HepG2 (cell line): Measurements from ENCODE around the gene TRIM74. TPM values are rescaled to one million over a fixed set of nuclear protein-coding genes. Genes with fewer than 3 reads are reported as not detected.
"Not testable (repeated sequence)": the region's sequence is repeated elsewhere in the genome, so short reads cannot be mapped to it uniquely, and the experiment has no call there.

ENCODE experiments used
- ATAC-seq: fragments of 200-7000 bp; cut with Tn5 transposase; 3 replicates; pipeline ENCODE4 v1.9.1; 2020; ENCODE audit warnings: mild to moderate bottlenecking, moderate library complexity
- BruUV-seq: library from RNA; stranded (reverse); fragments of 400-500 nt; replicated peaks from 2 replicates; lab custom pipeline; 2021; lab: Mats Ljungman, UMichigan
- CTCF ChIA-PET: fragments of 300-600 bp; formaldehyde crosslinking; extraction: SDS; loops from one replicate; lab custom pipeline; 2021; ENCODE audit warnings: low total read pairs, inconsistent platforms, low intra/inter-chr PET ratio; lab: Yijun Ruan, JAX
- POLR2A ChIA-PET: fragments of 350-600 bp; sonication (Branson Sonifier 250); formaldehyde crosslinking; loops from one replicate; lab custom pipeline; 2020; ENCODE audit warnings: antibody characterized with exemption, inconsistent platforms; lab: Yijun Ruan, JAX
- DNase-seq: peaks from one replicate; pipeline ENCODE4 v3.0.0-alpha.2; 2015; ENCODE audit warnings: low spot score
- FAIRE-seq: peaks from 3 replicates; lab custom pipeline; 2011; peaks lifted over from hg19 to GRCh38; lab: Jason Lieb, UNC
- H2AFZ ChIP-seq: one replicate; pipeline ENCODE4 v1.6.1; 2011; ENCODE audit warnings: low read length, inconsistent platforms
- H3K27ac ChIP-seq: fragments of 300-600 bp; 3 replicates; pipeline ENCODE4 v1.8.0; 2011; ENCODE audit warnings: mixed run types, mild to moderate bottlenecking, mixed read lengths, low read length, inconsistent platforms; ENCODE audit not compliant: insufficient read depth; ENCODE audit errors: extremely low read length
- H3K27me3 ChIP-seq, 2 experiments: fragments of 200-600 bp in 1 of 2; 2 replicates in 1 of 2; 3 replicates in 1 of 2; pipeline versions ENCODE4 v1.6.0 to v1.8.0; 2011; ENCODE audit warnings: low read length in 2 of 2, mild to moderate bottlenecking in 2 of 2, moderate library complexity in 2 of 2, inconsistent platforms in 1 of 2; ENCODE audit not compliant: insufficient read depth in 2 of 2, control insufficient read depth in 1 of 2
- H3K36me3 ChIP-seq, 2 experiments: fragments of 200-600 bp in 1 of 2; replicated peaks in 1 of 2; 2 replicates in 1 of 2; 3 replicates in 1 of 2; pipeline versions ENCODE4 v1.5.1 to v1.8.0; 2011; ENCODE audit warnings: low read length in 2 of 2, inconsistent platforms in 1 of 2; ENCODE audit not compliant: insufficient read depth in 2 of 2, control insufficient read depth in 1 of 2
- H3K4me1 ChIP-seq: 2 replicates; pipeline ENCODE4 v1.5.1; 2012; ENCODE audit warnings: low read length, inconsistent platforms; ENCODE audit not compliant: insufficient read depth
- H3K4me2 ChIP-seq: 2 replicates; pipeline ENCODE4 v1.6.0; 2011; ENCODE audit warnings: low read depth, low read length, inconsistent platforms
- H3K4me3 ChIP-seq, 3 experiments: fragments of 200-600 bp in 1 of 3; sonication (generic), shearing (Covaris generic) in 1 of 3; replicated peaks in 1 of 3; 2 replicates each; pipeline ENCODE4 v1.5.1; 2011 to 2016; ENCODE audit warnings: low read length in 3 of 3, inconsistent platforms in 2 of 3, low read depth in 2 of 3, mild to moderate bottlenecking in 2 of 3, control low read depth in 1 of 3, mixed read lengths in 1 of 3; ENCODE audit not compliant: insufficient read depth in 1 of 3
- H3K79me2 ChIP-seq: one replicate; pipeline ENCODE4 v1.6.1; 2011; ENCODE audit warnings: low read length, inconsistent platforms; ENCODE audit not compliant: insufficient read depth
- H3K9ac ChIP-seq: 2 replicates; pipeline ENCODE4 v1.6.0; 2011; ENCODE audit warnings: mild to moderate bottlenecking, low read depth, low read length, inconsistent platforms; ENCODE audit not compliant: insufficient read depth
- H3K9me3 ChIP-seq: 2 replicates; pipeline ENCODE4 v1.5.1; 2012; ENCODE audit warnings: mild to moderate bottlenecking, low read length
- H4K20me1 ChIP-seq: 2 replicates; pipeline ENCODE4 v1.6.0; 2011; ENCODE audit warnings: inconsistent platforms, mild to moderate bottlenecking, low read length, moderate library complexity; ENCODE audit not compliant: insufficient read depth
- GABPA ChIP-seq, 2 experiments: IDR thresholded peaks; 2 replicates each; pipeline ENCODE4 v1.6.1; 2011 to 2016; ENCODE audit warnings: low read depth in 2 of 2, low read length in 1 of 2, missing biosample characterization in 1 of 2, missing genetic modification characterization in 1 of 2
- GABPB1 ChIP-seq: IDR thresholded peaks from 2 replicates; pipeline ENCODE4 v1.6.1; 2016; ENCODE audit warnings: mild to moderate bottlenecking, missing genetic modification reagents, moderate library complexity, missing compliant biosample characterization
- WGBS: methylation state at CpG from one replicate; pipeline ENCODE4 v1.1.6; 2017; ENCODE audit warnings: low lambda C conversion rate; 5-methylcytosine and 5-hydroxymethylcytosine counted together
- in situ Hi-C: cut with HindIII; loops from 2 replicates; pipeline ENCODE4 v1.10.0; 2017; ENCODE audit warnings: low pct_unique_long_range_greater_than_20kb; ENCODE audit not compliant: extremely low pct_ligation_motif_present
- intact Hi-C: fragments of 100-400 bp; cut with micrococcal nuclease; formaldehyde crosslinking; loops from one replicate; pipeline ENCODE4 v1.10.0; 2022; ENCODE audit not compliant: unreplicated experiment
- polyA plus RNA-seq, 8 experiments: library from polyadenylated mRNA; depleted of rRNA in 3 of 8; stranded (reverse) in 7 of 8; unstranded in 1 of 8; fragments of >200 nt; fragmentation: Illumina TruSeq in 4 of 8; extraction: Trizol in 4 of 8; gene quantifications; 2 replicates each; pipeline versions ENCODE4 v1.2.1 to v1.2.3, GENCODE V29; 2011 to 2016; ENCODE audit warnings: low read depth in 4 of 8, missing spikeins in 1 of 8, mixed read lengths in 1 of 8; ENCODE audit not compliant: insufficient read depth in 1 of 8
- total RNA-seq, 5 experiments: library from RNA; depleted of rRNA; stranded (reverse); fragments of >200 nt; fragmentation: Illumina TruSeq; extraction: Trizol; gene quantifications; 2 replicates each; pipeline ENCODE4 v1.2.3, GENCODE V29; 2016; ENCODE audit warnings: low read depth in 1 of 5

Gene TRIM74
- total and polyA plus RNA-seq, 2 of the 13 experiments (the other 11 are each of a cell fraction or from before 2014, with no cell fraction given), result 0.51 to 1.4 TPM

GRCh38 chr7:72954563-72955198, 14.6 kb downstream of the TRIM74 start:
- intact Hi-C loops; H3K36me3 ChIP-seq; H3K27me3 ChIP-seq; H4K20me1 ChIP-seq; POLR2A ChIA-PET; H3K79me2 ChIP-seq; H3K27ac ChIP-seq; CTCF ChIA-PET; H2AFZ ChIP-seq; BruUV-seq; H3K4me2 ChIP-seq; DNase-seq; in situ Hi-C loops; H3K9ac ChIP-seq; H3K4me1 ChIP-seq; H3K9me3 ChIP-seq; TF ChIP-seq GABPA (IDR thresholded peaks at IDR 0.05; ENCODE audit: low read depth, low read length): not testable (repeated sequence)
- FAIRE-seq (peak; percentile 94), ATAC-seq (peak; percentile 86)
- WGBS, result 8% methylated on average over 2 of the region's 45 CpGs
- H3K4me3 ChIP-seq, result peak overlapping the region in 1 of 3 experiments; percentile 38; a peak in 2 of 6 replicates
- TF ChIP-seq GABPA (CRISPR knock-in tag; IDR thresholded peaks at IDR 0.05; ENCODE audit: low read depth) (peak; percentile 35; the same call in 1 of the 2 replicates), GABPB1 (CRISPR knock-in tag) (peak; percentile 58; the same call in 1 of the 2 replicates)

GRCh38 chr7:72953901-72954562, 15.2 kb downstream of the TRIM74 start:
- TSS peak; percentile 78 for BruUV-seq
- intact Hi-C loops, result not testable (repeated sequence)

GRCh38 chr7:72950432-72950831, 18.8 kb downstream of the TRIM74 start:
- H3K4me2 ChIP-seq, DNase-seq, intact Hi-C loops, H3K4me1 ChIP-seq, FAIRE-seq, H3K27me3 ChIP-seq, H3K27ac ChIP-seq, H4K20me1 ChIP-seq, H3K9ac ChIP-seq, H3K79me2 ChIP-seq, H3K4me3 ChIP-seq, BruUV-seq, H3K9me3 ChIP-seq, CTCF ChIA-PET, ATAC-seq, H2AFZ ChIP-seq, POLR2A ChIA-PET, in situ Hi-C loops, H3K36me3 ChIP-seq: not testable (repeated sequence)
- WGBS, result no CpG with 5 or more reads among the region's 6 CpGs

More at GRCh38 chr7:72953901-72954562, 15.2 kb downstream of the TRIM74 start:
- H3K4me1 ChIP-seq, CTCF ChIA-PET, H3K9ac ChIP-seq, H3K27ac ChIP-seq, POLR2A ChIA-PET, H3K9me3 ChIP-seq, H4K20me1 ChIP-seq, H3K79me2 ChIP-seq, in situ Hi-C loops, H3K27me3 ChIP-seq, DNase-seq, H3K36me3 ChIP-seq, H2AFZ ChIP-seq: not testable (repeated sequence)
- WGBS, result no CpG with 5 or more reads among the region's 43 CpGs
- ATAC-seq (peak; percentile 65), FAIRE-seq (peak; percentile 32)
- H3K4me3 ChIP-seq, result peak overlapping the region in 2 of 3 experiments; percentile 38 to 46; a peak in 4 of 6 replicates
- H3K4me2 ChIP-seq, result 0 out of 2 replicates have a peak overlapping the region, but pooled peaks have one; percentile 32
